Dendritic cell treated with granulocyte-macrophage colony-stimulating factor and Interleukin-4, amounts not matched to agents 40 ng/mL and 50 ng/mL, for 4 days (primary cell): ENCODE measurements around the gene NOS1.
"Not testable (repeated sequence)": the region's sequence is repeated elsewhere in the genome, so short reads cannot be mapped to it uniquely, and the experiment has no call there.

ENCODE experiments used
- H3K27ac Mint-ChIP-seq: one replicate; pipeline ENCODE4 v1.8.0; 2022; ENCODE audit warnings: mild to moderate bottlenecking, mixed read lengths
- H3K27me3 Mint-ChIP-seq: one replicate; pipeline ENCODE4 v1.8.0; 2022; ENCODE audit warnings: mild to moderate bottlenecking, mixed read lengths
- H3K36me3 Mint-ChIP-seq: one replicate; pipeline ENCODE4 v1.8.0; 2022; ENCODE audit warnings: low read depth, mixed read lengths
- H3K4me1 Mint-ChIP-seq: one replicate; pipeline ENCODE4 v1.8.0; 2022; ENCODE audit warnings: low read depth, mixed read lengths
- H3K4me3 Mint-ChIP-seq: one replicate; pipeline ENCODE4 v1.8.0; 2022; ENCODE audit warnings: mild to moderate bottlenecking, moderate library complexity, mixed read lengths
- H3K9me3 Mint-ChIP-seq: one replicate; pipeline ENCODE4 v1.8.0; 2022; ENCODE audit warnings: mixed read lengths
- intact Hi-C: fragments of 100-400 bp; cut with micrococcal nuclease; formaldehyde crosslinking; loops from one replicate; pipeline ENCODE4 v1.15.0; 2022

NOS1 gene

GRCh38 chr12:117213295-117213808, 148.1 kb downstream of the NOS1 start:
- H3K27me3 Mint-ChIP-seq: peaks cover 20% of the 10 kb centered on the region
- no peaks in the 10 kb centered on the region for H3K9me3 Mint-ChIP-seq
- no peaks in the 10 kb centered on the region for H3K36me3 Mint-ChIP-seq
- intact Hi-C loops: loop anchor here (10.0 kb wide), 1 partner anchor 371 kb away; no protein-coding TSS in a partner anchor
- H3K4me1 Mint-ChIP-seq: no peaks in the 10 kb centered on the region
- H3K4me3 Mint-ChIP-seq: no peak overlapping the region
- H3K27ac Mint-ChIP-seq: no peak overlapping the region

- no peak overlapping the region for H3K4me3 Mint-ChIP-seq
- H3K36me3 Mint-ChIP-seq: no peaks in the 10 kb centered on the region
- H3K27ac Mint-ChIP-seq: no peak overlapping the region
- H3K27me3 Mint-ChIP-seq: peaks cover 24% of the 10 kb centered on the region
- no peaks in the 10 kb centered on the region for H3K9me3 Mint-ChIP-seq
- intact Hi-C loops: loop anchor here (1.0 to 10.0 kb wide), 2 partner anchors 372 to 625 kb away; no protein-coding TSS in a partner anchor
- no peaks in the 10 kb centered on the region for H3K4me1 Mint-ChIP-seq
These were observed 148.7 kb downstream of the NOS1 start for GRCh38 chr12:117212563-117213190.

GRCh38 chr12:117210266-117210918, 151.0 kb downstream of the NOS1 start:
- H3K9me3 Mint-ChIP-seq: no peaks in the 10 kb centered on the region
- H3K36me3 Mint-ChIP-seq: no peaks in the 10 kb centered on the region
- H3K27ac Mint-ChIP-seq: no peak overlapping the region
- H3K4me3 Mint-ChIP-seq: no peak overlapping the region
- H3K27me3 Mint-ChIP-seq: peaks cover 21% of the 10 kb centered on the region
- intact Hi-C loops: loop anchor here (10.0 kb wide), 1 partner anchor 374 kb away; no protein-coding TSS in a partner anchor
- H3K4me1 Mint-ChIP-seq: no peaks in the 10 kb centered on the region

DNA sequence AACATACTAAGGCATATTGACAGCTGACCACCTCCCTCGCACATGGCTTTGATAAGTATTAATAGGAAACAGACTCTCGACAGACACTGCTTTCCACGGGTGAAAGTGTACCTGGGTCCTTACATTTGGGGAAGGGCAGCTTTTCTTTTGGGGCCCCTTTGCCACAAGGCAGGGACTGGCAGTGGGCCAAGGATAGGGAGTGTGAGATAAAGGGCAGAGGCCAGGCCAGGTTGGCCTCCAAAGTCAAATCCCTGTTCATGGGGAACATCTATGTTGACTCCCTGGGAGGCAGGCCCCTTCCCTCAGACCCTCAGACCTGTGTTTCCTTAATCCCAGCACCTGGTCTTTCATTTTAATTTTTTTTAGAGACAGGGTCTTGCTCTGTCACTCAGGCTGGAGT, 151.8 kb downstream of the NOS1 start:
- H3K27ac Mint-ChIP-seq: no peak overlapping the region
- no peaks in the 10 kb centered on the region for H3K9me3 Mint-ChIP-seq
- no peaks in the 10 kb centered on the region for H3K36me3 Mint-ChIP-seq
- H3K4me3 Mint-ChIP-seq: no peak overlapping the region
- peaks cover 17% of the 10 kb centered on the region for H3K27me3 Mint-ChIP-seq
- intact Hi-C loops: loop anchor here (10.0 kb wide), 1 partner anchor 375 kb away; no protein-coding TSS in a partner anchor
- H3K4me1 Mint-ChIP-seq: no peaks in the 10 kb centered on the region

DNA sequence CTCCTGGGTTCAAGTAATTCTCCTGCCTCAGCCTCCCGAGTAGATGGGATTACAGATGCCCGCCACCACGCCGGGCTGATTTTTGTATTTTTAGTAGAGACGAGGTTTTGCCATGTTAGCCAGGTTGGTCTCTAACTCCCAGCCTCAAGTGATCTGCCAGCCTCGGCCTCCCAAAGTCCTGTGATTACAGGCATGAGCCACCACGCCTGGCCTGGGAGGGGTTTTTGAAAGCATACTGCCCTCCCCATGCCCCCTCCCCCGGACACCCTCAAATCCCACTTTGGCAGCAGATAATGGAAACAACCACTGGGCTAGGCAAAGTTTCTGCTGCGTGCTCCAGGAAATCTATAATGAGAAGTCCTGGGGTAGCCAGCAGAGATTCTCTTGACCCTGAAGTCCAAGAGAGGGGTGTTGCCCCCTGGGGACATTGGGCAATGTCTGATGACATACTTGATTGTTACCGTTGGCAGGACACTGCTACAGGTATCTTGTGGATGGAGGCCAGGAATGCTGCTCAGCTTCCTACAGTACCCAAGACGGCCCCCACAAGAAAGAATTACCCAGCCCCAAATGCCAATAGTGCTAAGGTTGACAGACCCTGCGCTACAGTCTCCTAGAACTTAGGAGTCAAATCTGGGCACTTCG, 152.5 kb downstream of the NOS1 start:
- Mint-ChIP-seq H3K4me1 (no peaks in the 10 kb centered on the region), H3K27me3 (peaks cover 16% of the 10 kb centered on the region), H3K27ac (no peak overlapping the region), H3K4me3 (no peak overlapping the region), H3K9me3 (no peaks in the 10 kb centered on the region), H3K36me3 (no peaks in the 10 kb centered on the region)
- intact Hi-C loops: no loop called here

DNA sequence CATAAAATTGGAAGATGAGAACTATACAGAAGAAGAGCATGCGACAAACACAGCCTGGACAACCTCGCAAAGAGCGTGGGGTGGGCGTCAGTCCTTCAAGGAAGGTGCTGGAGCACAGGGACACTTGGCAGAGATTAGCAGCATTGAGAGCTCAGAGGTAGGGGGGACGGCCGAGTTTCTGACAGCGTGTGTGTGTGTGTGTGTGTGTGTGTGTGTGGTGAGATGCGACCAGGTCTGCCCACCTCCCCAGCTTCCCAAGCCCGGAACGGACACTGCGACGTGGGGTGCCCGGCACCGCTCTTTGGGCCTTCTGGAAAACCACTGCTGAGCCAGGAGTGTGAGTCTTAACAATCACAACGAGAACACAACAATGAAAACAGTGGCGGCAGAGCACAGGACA, 153.2 kb downstream of the NOS1 start:
- intact Hi-C loops: no loop called here
- H3K4me3 Mint-ChIP-seq: no peak overlapping the region
- peaks cover 13% of the 10 kb centered on the region for H3K27me3 Mint-ChIP-seq
- H3K4me1 Mint-ChIP-seq: no peaks in the 10 kb centered on the region
- H3K27ac Mint-ChIP-seq: no peak overlapping the region
- H3K36me3 Mint-ChIP-seq: no peaks in the 10 kb centered on the region
- H3K9me3 Mint-ChIP-seq: no peaks in the 10 kb centered on the region

DNA sequence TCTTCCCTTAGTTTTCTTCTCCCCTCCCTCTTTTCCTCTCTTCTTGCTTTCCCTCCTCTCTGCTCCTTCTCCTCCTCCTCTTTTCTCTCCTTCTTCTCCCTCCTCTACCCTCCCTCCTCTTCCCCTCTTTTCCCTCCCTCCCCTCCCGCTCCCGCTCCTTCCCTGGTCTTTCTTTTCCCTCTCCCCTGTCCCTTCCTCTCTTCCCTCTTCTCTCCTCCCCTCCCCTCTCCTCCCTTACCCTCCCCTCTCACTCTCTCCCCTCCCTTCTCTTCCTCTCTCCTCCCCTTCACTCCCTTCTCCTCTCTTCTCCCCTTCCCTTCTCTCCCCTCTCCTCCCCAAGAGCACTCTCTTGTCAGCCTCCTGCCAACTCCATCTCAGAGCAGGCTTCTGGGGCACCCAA, 153.8 kb downstream of the NOS1 start:
- no peaks in the 10 kb centered on the region for H3K36me3 Mint-ChIP-seq
- no peak overlapping the region for H3K27ac Mint-ChIP-seq
- H3K4me3 Mint-ChIP-seq: no peak overlapping the region
- peaks cover 11% of the 10 kb centered on the region for H3K27me3 Mint-ChIP-seq
- no peaks in the 10 kb centered on the region for H3K9me3 Mint-ChIP-seq
- intact Hi-C loops: no loop called here
- H3K4me1 Mint-ChIP-seq: no peaks in the 10 kb centered on the region

- intact Hi-C loops: no loop called here
- Mint-ChIP-seq H3K9me3 (no peaks in the 10 kb centered on the region), H3K27me3 (peaks cover 12% of the 10 kb centered on the region), H3K4me3 (no peak overlapping the region), H3K36me3 (no peaks in the 10 kb centered on the region), H3K4me1 (peaks cover 13% of the 10 kb centered on the region), H3K27ac (no peak overlapping the region)
These were observed 158.9 kb downstream of the NOS1 start for GRCh38 chr12:117202556-117202955.

GRCh38 chr12:117202033-117202432, 159.4 kb downstream of the NOS1 start:
- Mint-ChIP-seq H3K4me1 (peaks cover 13% of the 10 kb centered on the region), H3K27me3 (peaks cover 16% of the 10 kb centered on the region), H3K9me3 (no peaks in the 10 kb centered on the region), H3K4me3 (no peak overlapping the region), H3K27ac (no peak overlapping the region), H3K36me3 (no peaks in the 10 kb centered on the region)
- intact Hi-C loops: no loop called here

DNA sequence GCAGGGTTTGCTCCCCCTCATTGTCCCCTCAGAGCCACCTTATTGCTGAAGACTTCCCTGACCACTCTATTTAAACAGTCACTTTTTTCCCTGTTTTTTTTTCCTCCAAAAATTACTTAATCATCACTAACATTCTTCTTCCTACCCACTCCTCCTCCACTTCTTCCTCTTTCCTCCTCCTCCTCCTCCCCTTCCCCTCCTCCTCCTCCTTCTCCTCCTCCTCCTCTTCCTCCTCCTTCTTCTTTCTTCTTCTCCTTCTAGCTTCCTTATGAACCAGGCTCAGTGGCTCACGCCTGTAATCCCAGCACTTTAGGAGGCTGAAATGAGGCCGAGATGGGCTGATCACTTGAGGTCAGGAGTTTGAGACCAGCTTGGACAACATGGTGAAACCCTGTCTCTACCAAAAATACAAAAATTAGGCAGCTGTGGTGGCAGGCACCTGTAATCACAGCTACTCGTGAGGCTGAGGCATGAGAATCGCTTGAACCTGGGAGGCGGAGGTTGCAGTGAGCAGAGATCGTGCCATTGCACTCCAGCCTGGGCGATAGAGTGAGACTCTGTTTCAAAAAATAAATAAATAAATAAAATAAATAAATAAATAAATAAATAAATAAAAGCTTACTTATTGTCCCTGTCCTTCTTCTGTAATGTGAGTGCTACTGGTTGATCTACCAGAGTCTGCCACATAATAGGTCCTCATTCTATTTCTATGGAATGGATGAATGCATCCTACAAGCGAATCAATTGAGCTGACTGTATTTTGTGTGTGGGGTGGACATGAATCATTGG, 161.3 kb downstream of the NOS1 start:
- intact Hi-C loops, H3K36me3 Mint-ChIP-seq, H3K9me3 Mint-ChIP-seq, H3K27ac Mint-ChIP-seq, H3K4me3 Mint-ChIP-seq: not testable (repeated sequence)
- Mint-ChIP-seq H3K27me3 (peaks cover 23% of the 10 kb centered on the region), H3K4me1 (peaks cover 13% of the 10 kb centered on the region)

DNA sequence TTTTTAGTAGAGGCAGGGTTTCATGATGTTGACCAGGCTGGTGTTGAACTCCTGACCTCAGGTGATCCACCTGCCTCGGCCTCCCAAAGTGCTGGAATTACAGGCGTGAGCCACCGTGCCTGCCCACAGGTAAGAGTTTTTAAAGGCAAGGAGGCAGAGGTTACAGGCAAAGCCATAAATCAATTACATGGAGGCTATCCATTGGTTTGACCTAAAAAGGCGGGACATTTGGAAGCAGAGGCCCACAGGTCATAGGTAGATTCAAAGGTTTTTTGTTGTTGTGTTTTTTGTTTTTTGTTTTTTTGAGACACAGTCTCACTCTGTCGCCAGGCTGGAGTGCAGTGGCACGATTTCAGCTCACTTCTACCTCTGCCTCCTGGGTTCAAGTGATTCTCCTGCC, 165.1 kb downstream of the NOS1 start:
- H3K4me3 Mint-ChIP-seq, H3K9me3 Mint-ChIP-seq, H3K36me3 Mint-ChIP-seq, H3K27ac Mint-ChIP-seq, intact Hi-C loops: not testable (repeated sequence)
- Mint-ChIP-seq H3K27me3 (peaks cover 43% of the 10 kb centered on the region), H3K4me1 (peaks cover 13% of the 10 kb centered on the region)

GRCh38 chr12:117195027-117195426, 166.4 kb downstream of the NOS1 start:
- H3K27me3 Mint-ChIP-seq: peaks cover 47% of the 10 kb centered on the region
- intact Hi-C loops, H3K36me3 Mint-ChIP-seq, H3K27ac Mint-ChIP-seq, H3K4me3 Mint-ChIP-seq, H3K9me3 Mint-ChIP-seq: not testable (repeated sequence)
- H3K4me1 Mint-ChIP-seq: peaks cover 11% of the 10 kb centered on the region

- no peak overlapping the region for H3K27ac Mint-ChIP-seq
- H3K4me1 Mint-ChIP-seq: peaks cover 15% of the 10 kb centered on the region
- no peak overlapping the region for H3K4me3 Mint-ChIP-seq
- peaks cover 8% of the 10 kb centered on the region for H3K36me3 Mint-ChIP-seq
- H3K9me3 Mint-ChIP-seq: peaks cover 9% of the 10 kb centered on the region
- peaks cover 52% of the 10 kb centered on the region for H3K27me3 Mint-ChIP-seq
- intact Hi-C loops: no loop called here
These were observed 167.5 kb downstream of the NOS1 start for GRCh38 chr12:117193903-117194302.

GRCh38 chr12:117192581-117192980, 168.8 kb downstream of the NOS1 start:
- H3K4me3 Mint-ChIP-seq, H3K36me3 Mint-ChIP-seq, H3K27ac Mint-ChIP-seq, intact Hi-C loops, H3K9me3 Mint-ChIP-seq: not testable (repeated sequence)
- Mint-ChIP-seq H3K4me1 (peaks cover 19% of the 10 kb centered on the region), H3K27me3 (peaks cover 48% of the 10 kb centered on the region)
